K562 (cell line): ENCODE measurements around the gene COX6A1. TPM values are rescaled to one million over a fixed set of nuclear protein-coding genes. Genes with fewer than 3 reads are reported as not detected.

ENCODE experiments used
- ATAC-seq: fragments of 200-7000 bp; cut with Tn5 transposase; 3 replicates; pipeline ENCODE4 v1.9.1; 2020; ENCODE audit warnings: moderate library complexity
- BruUV-seq: library from RNA; stranded (reverse); fragments of 400-500 nt; replicated peaks from 2 replicates; lab custom pipeline; 2021; lab: Mats Ljungman, UMichigan
- CTCF ChIA-PET: fragments of 300-600 bp; formaldehyde crosslinking; extraction: SDS; loops from one replicate; lab custom pipeline; 2021; ENCODE audit warnings: low intra/inter-chr PET ratio; lab: Yijun Ruan, JAX
- POLR2A ChIA-PET: fragments of 300-600, 350-650 bp; sonication (Branson Sonifier 250); formaldehyde crosslinking; extraction: SDS; loops from one replicate; lab custom pipeline; 2021; ENCODE audit warnings: antibody characterized with exemption, inconsistent platforms; lab: Yijun Ruan, JAX
- DNase-seq, 4 experiments: peaks; one replicate each; pipeline versions ENCODE4 v3.0.0 to v3.0.0-alpha.2; 2011 to 2018; ENCODE audit warnings: low spot score in 3 of 4, mixed read lengths in 3 of 4; ENCODE audit errors: extremely low read depth in 1 of 4
- FAIRE-seq: peaks from 2 replicates; lab custom pipeline; 2011; peaks lifted over from hg19 to GRCh38; lab: Jason Lieb, UNC
- H2AFZ ChIP-seq: 2 replicates; pipeline ENCODE4 v1.6.0; 2011; ENCODE audit warnings: low read depth, low read length, control low read depth, inconsistent platforms
- H3K27ac ChIP-seq: fragments of 200-600 bp; 3 replicates; pipeline ENCODE4 v1.8.0; 2011; ENCODE audit warnings: low read depth, mild to moderate bottlenecking, control low read depth, inconsistent platforms, low read length, moderate library complexity, mixed read lengths; ENCODE audit errors: extremely low read depth
- H3K27me3 ChIP-seq, 2 experiments: fragments of 300-600 bp in 1 of 2; 2 replicates in 1 of 2; 3 replicates in 1 of 2; pipeline versions ENCODE4 v1.6.0 to v1.8.0; 2011; ENCODE audit warnings: inconsistent platforms in 2 of 2, low read length in 2 of 2, mild to moderate bottlenecking in 1 of 2, mixed read lengths in 1 of 2, moderate library complexity in 1 of 2; ENCODE audit not compliant: control insufficient read depth in 2 of 2, insufficient read depth in 2 of 2
- H3K36me3 ChIP-seq: fragments of 300-600 bp; 3 replicates; pipeline ENCODE4 v1.8.0; 2011; ENCODE audit warnings: mild to moderate bottlenecking, low read length, inconsistent platforms; ENCODE audit not compliant: control insufficient read depth, insufficient read depth
- H3K4me1 ChIP-seq, 2 experiments: fragments of 200-600 bp in 1 of 2; replicated peaks in 1 of 2; 2 replicates in 1 of 2; 3 replicates in 1 of 2; pipeline versions ENCODE4 v1.5.1 to v1.8.0; 2011; ENCODE audit warnings: inconsistent platforms in 2 of 2, low read length in 2 of 2, mild to moderate bottlenecking in 1 of 2, mixed read lengths in 1 of 2, moderate library complexity in 1 of 2; ENCODE audit not compliant: control insufficient read depth in 2 of 2, insufficient read depth in 2 of 2
- H3K4me2 ChIP-seq: 2 replicates; pipeline ENCODE4 v1.6.1; 2011; ENCODE audit warnings: low read length, control low read depth, inconsistent platforms, mixed read lengths; ENCODE audit not compliant: insufficient read depth
- H3K4me3 ChIP-seq: fragments of 200-600 bp; sonication (generic), shearing (Covaris generic); 2 replicates; pipeline ENCODE4 v1.5.1; 2016; ENCODE audit warnings: control low read depth, inconsistent platforms
- H3K79me2 ChIP-seq: fragments of 200-600 bp; 3 replicates; pipeline ENCODE4 v1.8.0; 2011; ENCODE audit warnings: low read length, inconsistent platforms; ENCODE audit not compliant: control insufficient read depth, insufficient read depth
- H3K9ac ChIP-seq, 2 experiments: 2 replicates each; pipeline versions ENCODE4 v1.6.0 to v1.6.1; 2011; ENCODE audit warnings: low read depth in 2 of 2, low read length in 2 of 2, control low read depth in 1 of 2, inconsistent platforms in 1 of 2, mild to moderate bottlenecking in 1 of 2, mixed read lengths in 1 of 2; ENCODE audit not compliant: insufficient read depth in 1 of 2
- H3K9me1 ChIP-seq: one replicate; pipeline ENCODE4 v1.6.0; 2011; ENCODE audit warnings: inconsistent platforms, mild to moderate bottlenecking, low read length, moderate library complexity; ENCODE audit not compliant: control insufficient read depth, insufficient read depth
- H3K9me3 ChIP-seq: replicated peaks from 2 replicates; pipeline ENCODE4 v1.5.1; 2011; ENCODE audit warnings: low read depth, low read length, inconsistent platforms; ENCODE audit not compliant: control insufficient read depth, insufficient read depth
- H4K20me1 ChIP-seq: replicated peaks from 2 replicates; pipeline ENCODE4 v1.6.1; 2011; ENCODE audit warnings: low read length, inconsistent platforms, mixed read lengths; ENCODE audit not compliant: control insufficient read depth, insufficient read depth
- RBM25 ChIP-seq: fragments of 200-400 bp; formaldehyde crosslinking; IDR thresholded peaks from 2 replicates; pipeline ENCODE4 v1.6.1; 2018; ENCODE audit warnings: low read length, low read depth, moderate library complexity; ENCODE audit not compliant: severe bottlenecking
- ZNF518B ChIP-seq: fragments of 250-450 bp; sonication (Bioruptor Pico); IDR thresholded peaks from 2 replicates; pipeline ENCODE4 v1.5.0; 2021; ENCODE audit warnings: mild to moderate bottlenecking, moderate library complexity
- WGBS: fragments of 100-300 bp; shearing (Covaris generic); methylation state at CpG from one replicate; pipeline ENCODE4 v1.1.6; 2016; ENCODE audit warnings: low coverage, mixed read lengths; ENCODE audit not compliant: insufficient coverage; ENCODE audit errors: missing lambda C conversion rate; 5-methylcytosine and 5-hydroxymethylcytosine counted together
- in situ Hi-C: fragments of 300-500 bp; cut with MboI; formaldehyde crosslinking; loops from 4 replicates; pipeline ENCODE4 v1.15.0; 2018; ENCODE audit warnings: inconsistent platforms, mixed read lengths
- intact Hi-C: fragments of 100-400 bp; cut with micrococcal nuclease; formaldehyde crosslinking; loops from 2 replicates; pipeline ENCODE4 v1.14.2; 2022
- polyA plus RNA-seq, 8 experiments: library from polyadenylated mRNA; depleted of rRNA in 4 of 8; stranded (reverse) in 5 of 8; unstranded in 3 of 8; fragments of >200 nt; fragmentation: Nextera tagmentation in 2 of 8; fragmentation: Illumina TruSeq in 1 of 8; extraction: Ambion mirVana in 2 of 8; extraction: Trizol in 1 of 8; gene quantifications; 2 replicates each; pipeline versions ENCODE4 v1.2.1 to v1.2.3, GENCODE V29; 2011 to 2014; ENCODE audit warnings: inconsistent platforms in 1 of 8, missing spikeins in 1 of 8
- total RNA-seq, 7 experiments: library from RNA; depleted of rRNA in 6 of 7; stranded (reverse); fragments of >200 nt in 6 of 7; fragmentation: Illumina TruSeq in 2 of 7; extraction: Trizol in 2 of 7; gene quantifications; 2 replicates each; pipeline versions ENCODE4 v1.2.1 to v1.2.3, GENCODE V29; 2011 to 2021; ENCODE audit warnings: low replicate concordance in 1 of 7

The COX6A1 gene
- total and polyA plus RNA-seq, 9 of the 15 experiments (the other 6 are each of a cell fraction or from before 2014, with no cell fraction given): 414 to 4,142 (median 931) TPM

GRCh38 chr12:120394483-120395367 lies 43.2 kb upstream of the COX6A1 start:
- in situ Hi-C loops: no loop called here
- H3K4me2 ChIP-seq: no peak overlapping the region
- POLR2A ChIA-PET: interaction anchor here (0.6 to 1.1 kb wide), 6 partner anchors 10 to 1310 kb away, joined by 3 to 6 read pairs (median 4); no protein-coding TSS in a partner anchor
- H2AFZ ChIP-seq: no peak overlapping the region
- H3K4me1 ChIP-seq: peaks cover 0 to 7% of the 10 kb centered on the region in 2 experiments; a peak in 1 of 5 replicates
- H3K9me3 ChIP-seq: no peaks in the 10 kb centered on the region
- no peak overlapping the region for H3K27ac ChIP-seq
- intact Hi-C loops: no loop called here
- CTCF ChIA-PET: no interaction called here
- no peaks in the 10 kb centered on the region for H3K9me1 ChIP-seq
- no TSS peak for BruUV-seq
- DNase-seq (no peak), FAIRE-seq (no peak), ATAC-seq (no peak; the same call in 2 of the 3 replicates)
- H3K36me3 ChIP-seq: no peaks in the 10 kb centered on the region
- H3K27me3 ChIP-seq: peaks cover 28 to 48% of the 10 kb centered on the region in 2 experiments
- H3K4me3 ChIP-seq: no peak overlapping the region
- TF ChIP-seq RBM25 (peak; percentile 67), ZNF518B (CRISPR knock-in tag) (no peak)
- peaks cover 6% of the 10 kb centered on the region; the same call in 1 of the 2 replicates for H4K20me1 ChIP-seq
- no peak overlapping the region for H3K9ac ChIP-seq
- no peaks in the 10 kb centered on the region for H3K79me2 ChIP-seq
- WGBS: 6% methylated on average over 17 of the region's 18 CpGs
